IPS DF 4.7 (cell line): Measurements from ENCODE around the gene TMEFF2.
A peak's percentile ranks its signal among the peaks of the same experiment; 100 is the strongest.

Source experiments
- DNase-seq: peaks from one replicate; pipeline ENCODE4 v3.0.0-alpha.2; 2013; ENCODE audit warnings: low spot score; ENCODE audit errors: extremely low read depth

Gene TMEFF2

DNA sequence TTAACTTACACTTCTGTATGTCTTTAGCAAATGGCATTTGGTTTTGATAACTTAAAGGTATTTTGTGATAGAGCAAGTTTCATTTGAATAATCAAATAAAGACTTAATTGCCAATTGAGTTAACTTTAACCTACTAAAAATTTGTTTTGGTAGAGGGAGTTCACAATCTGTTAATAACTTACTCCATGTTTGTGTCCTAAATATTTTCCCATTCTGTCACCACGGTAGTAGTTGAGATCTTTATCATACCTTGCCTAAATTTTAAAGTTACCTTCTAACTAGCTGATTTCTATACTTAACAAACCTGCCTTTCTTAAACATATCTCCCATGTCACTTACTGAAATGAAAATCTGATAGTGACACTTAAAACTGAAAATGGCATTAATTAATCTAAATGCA, 127.1 kb downstream of the TMEFF2 start:
- DNase-seq: no peak

- DNase-seq: no peak
Measured at GRCh38 chr2:192064459-192064858, 130.3 kb downstream of the TMEFF2 start.

DNA sequence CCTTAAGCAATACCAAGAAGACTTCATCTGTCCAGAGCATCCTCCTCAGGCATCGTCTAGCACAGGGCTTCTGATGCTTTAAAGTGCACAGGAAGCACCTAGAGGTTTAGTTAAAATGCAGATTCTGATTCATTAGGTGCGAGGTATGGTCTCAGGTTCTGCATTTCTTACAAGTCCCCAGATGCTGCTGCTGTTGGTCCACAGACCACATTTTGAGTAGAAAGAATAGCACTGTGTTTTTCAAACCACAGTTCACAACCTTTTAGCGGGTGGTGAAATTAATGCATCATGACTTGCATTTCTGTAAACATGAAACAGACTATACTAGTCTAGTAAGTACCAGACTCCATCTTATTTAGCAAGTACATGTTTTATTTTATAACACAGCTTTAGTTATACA, 134.6 kb downstream of the TMEFF2 start:
- DNase-seq: no peak

GRCh38 chr2:192059266-192059665, 135.5 kb downstream of the TMEFF2 start:
- DNase-seq: no peak

- no peak for DNase-seq
Measured at GRCh38 chr2:192053921-192054320, 140.8 kb downstream of the TMEFF2 start.

DNA sequence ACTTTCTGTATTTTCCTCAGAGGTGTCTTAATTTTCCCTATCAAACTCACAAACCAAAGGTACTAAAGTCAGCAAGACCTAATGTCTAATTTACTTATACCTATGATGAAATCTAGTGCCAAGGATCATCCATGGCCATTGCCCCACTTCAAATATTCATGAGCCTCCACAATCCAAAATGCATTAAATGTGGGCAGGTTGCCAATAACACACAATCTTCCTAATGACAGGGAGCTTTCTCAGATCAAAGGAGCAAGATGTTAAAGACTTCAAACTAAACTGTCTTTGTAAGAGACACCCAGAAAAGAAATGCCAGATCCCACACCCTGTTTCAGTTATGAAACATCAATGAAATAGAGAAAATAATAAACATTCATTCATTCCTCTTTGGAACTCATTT, 143.2 kb downstream of the TMEFF2 start:
- no peak for DNase-seq

DNA sequence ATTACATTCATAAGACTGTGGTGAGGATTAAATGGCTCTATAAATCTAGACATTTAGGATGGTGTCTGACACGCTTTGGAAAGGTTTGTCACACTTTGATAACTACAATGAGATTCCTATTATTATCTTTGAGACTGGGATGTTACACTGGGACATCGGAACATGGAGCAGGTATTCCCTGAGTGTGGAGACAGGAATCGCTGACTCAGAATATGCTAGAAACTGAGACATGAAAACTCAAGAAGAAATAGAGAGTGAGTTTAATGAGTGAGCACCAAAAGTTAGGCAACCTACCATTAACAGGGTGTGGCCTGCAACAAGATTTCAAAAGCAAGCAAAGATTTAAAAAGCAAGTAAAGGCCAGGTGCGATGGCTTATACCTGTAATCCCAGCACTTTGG, 145.4 kb downstream of the TMEFF2 start:
- DNase-seq: no peak

- no peak for DNase-seq
Measured at GRCh38 chr2:192047315-192048107, 147.2 kb downstream of the TMEFF2 start.

- no peak for DNase-seq
Measured at GRCh38 chr2:192044496-192044895, 150.2 kb downstream of the TMEFF2 start.

GRCh38 chr2:192043216-192043870, 151.4 kb downstream of the TMEFF2 start:
- DNase-seq: no peak

DNA sequence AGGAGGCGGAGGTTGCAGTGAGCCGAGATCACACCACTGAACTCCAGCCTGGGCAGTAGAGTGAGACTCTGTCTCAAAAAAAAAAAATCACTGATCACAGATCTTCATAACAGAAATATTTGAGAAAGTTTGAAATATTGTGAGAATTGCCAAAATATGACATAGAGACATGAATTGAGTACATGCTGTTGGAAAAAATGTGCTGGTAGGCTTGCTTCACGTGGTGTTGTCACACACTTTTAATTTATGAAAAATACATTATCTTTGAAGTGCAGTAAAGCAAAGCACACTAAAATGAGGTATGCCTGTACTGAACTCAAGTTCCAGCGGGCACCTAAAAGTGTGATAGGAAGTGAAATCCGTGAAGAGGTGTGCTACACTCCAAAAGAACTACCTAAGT, 152.6 kb downstream of the TMEFF2 start:
- DNase-seq: no peak

DNA sequence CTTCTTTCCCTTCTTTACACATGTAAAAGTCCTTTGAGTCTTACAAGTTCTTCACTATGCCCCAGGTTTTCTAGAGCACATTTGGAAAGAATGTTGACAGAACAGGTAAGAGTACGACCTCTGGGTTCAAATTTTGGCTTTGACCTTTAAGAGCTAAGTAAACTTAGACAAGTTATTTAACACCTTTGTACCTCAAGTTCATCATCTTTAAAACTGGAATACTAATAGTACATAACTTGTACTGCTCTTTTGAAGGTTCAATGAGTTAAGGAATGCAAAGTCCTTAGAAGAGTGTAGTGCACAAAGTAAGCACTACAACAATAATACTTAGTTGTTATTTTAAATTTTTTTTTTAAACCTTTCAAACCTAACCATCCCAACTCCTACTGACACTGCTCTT, 156.6 kb downstream of the TMEFF2 start:
- DNase-seq: no peak

GRCh38 chr2:192035731-192036442, 158.8 kb downstream of the TMEFF2 start:
- DNase-seq: no peak

GRCh38 chr2:192030856-192031255, 163.9 kb downstream of the TMEFF2 start:
- DNase-seq: no peak

DNA sequence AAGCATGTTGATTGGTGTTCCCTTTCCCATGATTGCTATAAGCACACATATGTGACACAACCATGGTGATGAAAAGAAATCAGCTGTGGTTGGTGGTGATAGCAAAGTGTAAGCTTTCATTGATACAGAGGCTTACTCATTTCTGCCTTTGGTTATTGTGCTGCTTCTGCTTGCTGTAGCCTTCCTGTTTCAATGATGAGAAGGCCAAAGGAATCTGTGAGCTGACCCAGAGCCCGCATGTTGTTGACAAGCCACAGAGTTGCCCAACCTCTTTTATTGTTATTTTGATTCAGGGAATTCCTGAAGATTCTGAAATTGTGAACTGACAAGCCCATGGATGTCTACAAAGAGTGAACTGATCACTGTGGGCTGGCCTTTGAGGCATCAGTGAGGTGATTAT, 164.4 kb downstream of the TMEFF2 start:
- no peak for DNase-seq

- peak; percentile 41 for DNase-seq
Measured at GRCh38 chr2:192029089-192029488, 165.6 kb downstream of the TMEFF2 start.

GRCh38 chr2:192026825-192027120, 168.0 kb downstream of the TMEFF2 start:
- no peak for DNase-seq

- no peak for DNase-seq
Measured at GRCh38 chr2:192026059-192026824, 168.5 kb downstream of the TMEFF2 start.

DNA sequence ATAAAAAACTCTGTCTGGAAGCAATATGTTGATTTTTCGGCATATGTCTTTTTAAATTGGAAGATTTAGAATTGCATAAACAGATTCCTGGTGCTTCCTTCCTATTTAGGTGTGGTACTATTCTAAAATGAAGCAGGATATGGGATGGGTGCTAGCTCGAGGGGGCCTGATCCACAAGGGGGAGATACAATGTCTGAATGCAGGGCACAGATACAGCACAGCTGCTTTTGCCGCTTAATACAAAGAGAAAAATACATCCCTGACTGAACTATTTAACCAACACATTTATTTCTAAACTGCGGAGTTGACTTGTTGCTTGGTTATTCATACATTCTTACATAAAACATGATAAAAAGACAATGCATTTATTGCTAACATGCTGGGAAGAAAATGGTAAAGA, 169.1 kb downstream of the TMEFF2 start:
- DNase-seq: no peak

- no peak for DNase-seq
Measured at GRCh38 chr2:192023006-192023405, 171.7 kb downstream of the TMEFF2 start.

DNA sequence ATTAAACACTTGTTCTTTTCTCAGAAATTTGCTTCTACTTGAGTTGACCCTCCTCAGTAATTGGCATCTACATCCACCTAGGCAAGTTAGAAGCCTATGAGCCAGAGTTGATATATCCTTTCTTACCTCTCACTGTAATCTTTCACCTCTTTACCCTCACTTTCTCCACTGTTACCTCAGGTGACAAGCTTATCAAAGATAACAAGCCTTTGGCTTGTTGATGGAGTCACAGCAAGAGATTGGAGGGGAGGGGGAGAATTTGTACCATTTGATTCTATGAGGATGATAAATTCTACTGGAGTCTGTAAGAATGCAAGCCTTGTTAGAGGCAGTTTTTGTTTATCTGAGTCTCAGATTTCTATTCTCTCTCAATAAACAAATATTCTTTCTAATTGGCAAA, 176.9 kb downstream of the TMEFF2 start:
- no peak for DNase-seq

GRCh38 chr2:192016265-192016664, 178.5 kb downstream of the TMEFF2 start:
- no peak for DNase-seq
